Activated CD8-positive, alpha-beta memory T cell treated with anti-CD3 and anti-CD28 coated beads, Interleukin-2, amount 50 U/mL, for 48 hours (primary cell): ENCODE measurements around the gene UBE2E2.
"Not testable (repeated sequence)": the region's sequence is repeated elsewhere in the genome, so short reads cannot be mapped to it uniquely, and the experiment has no call there.

ENCODE experiments used
- DNase-seq: peaks from one replicate; pipeline ENCODE4 v3.0.0-alpha.2; 2020

Gene UBE2E2

GRCh38 chr3:23333633-23334032, 130.5 kb downstream of the UBE2E2 start:
- DNase-seq, result no peak

GRCh38 chr3:23336853-23337252, 133.7 kb downstream of the UBE2E2 start:
- DNase-seq, result not testable (repeated sequence)

DNA sequence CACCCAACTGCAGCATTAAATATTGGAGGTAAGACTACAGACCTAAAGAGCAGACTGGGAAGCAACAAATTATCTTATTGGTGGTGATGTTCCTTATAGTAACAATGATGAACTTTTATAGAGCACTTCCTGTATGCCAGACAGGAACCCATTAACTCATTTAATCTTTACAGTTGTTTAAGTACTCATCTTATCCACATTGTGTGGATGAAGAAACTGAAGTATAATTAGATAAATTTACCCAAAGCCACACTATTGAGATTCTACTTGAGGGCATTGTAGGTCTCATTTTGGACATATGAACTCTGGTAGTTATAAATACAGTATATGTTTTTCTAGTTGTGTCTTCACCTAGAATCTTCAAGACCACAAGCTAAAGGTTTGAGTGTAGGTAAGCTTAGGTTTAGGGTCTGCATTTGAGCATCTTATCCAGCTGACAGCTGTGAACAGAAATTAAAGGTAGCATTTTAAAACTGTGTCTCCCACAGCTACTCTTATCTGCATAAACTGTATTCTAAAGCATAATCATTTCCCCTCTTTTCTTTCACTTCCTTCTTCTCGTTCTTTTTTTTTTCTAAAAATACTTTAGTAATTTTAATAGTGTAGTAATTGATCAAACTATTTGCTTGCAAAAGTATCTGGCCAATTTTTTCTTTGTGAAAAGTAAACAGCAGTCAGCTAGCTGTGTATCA, 138.2 kb downstream of the UBE2E2 start:
- DNase-seq, result no peak

GRCh38 chr3:23342343-23342742, 139.2 kb downstream of the UBE2E2 start:
- DNase-seq, result no peak

DNA sequence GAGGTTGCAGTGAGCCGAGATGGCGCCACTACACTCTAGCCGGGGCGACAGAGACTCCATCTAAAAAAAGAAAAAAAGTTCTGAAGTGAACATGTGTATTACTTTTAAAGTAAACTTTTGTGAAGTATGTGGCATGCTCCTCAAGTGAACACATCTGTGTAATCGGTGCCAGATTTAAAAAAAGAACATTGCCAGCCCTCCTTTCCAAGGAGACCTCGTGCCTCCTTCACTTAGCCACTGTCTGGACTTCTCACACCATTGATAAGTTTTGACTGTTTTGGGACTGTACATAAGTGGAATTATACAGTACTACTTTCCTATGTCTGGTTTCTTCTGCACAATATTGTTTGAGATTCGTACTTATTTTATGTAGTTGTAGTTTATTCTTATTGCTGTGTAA, 140.4 kb downstream of the UBE2E2 start:
- DNase-seq, result no peak

- no peak for DNase-seq
Measured at GRCh38 chr3:23344886-23345285, 141.8 kb downstream of the UBE2E2 start.

DNA sequence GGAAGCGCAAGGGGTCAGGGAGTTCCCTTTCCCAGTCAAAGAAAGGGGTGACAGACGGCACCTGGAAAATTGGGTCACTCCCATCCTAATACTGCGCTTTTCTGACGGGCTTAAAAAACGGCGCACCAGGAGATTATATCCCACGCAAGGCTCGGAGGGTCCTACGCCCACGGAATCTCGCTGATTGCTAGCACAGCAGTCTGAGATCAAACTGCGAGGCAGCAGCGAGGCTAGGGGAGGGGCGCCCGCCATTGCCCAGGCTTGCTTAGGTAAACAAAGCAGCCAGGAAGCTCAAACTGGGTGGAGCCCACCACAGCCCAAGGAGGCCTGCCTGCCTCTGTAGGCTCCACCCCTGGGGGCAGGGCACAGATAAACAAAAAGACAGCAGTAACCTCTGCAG, 146.3 kb downstream of the UBE2E2 start:
- DNase-seq, result not testable (repeated sequence)

DNA sequence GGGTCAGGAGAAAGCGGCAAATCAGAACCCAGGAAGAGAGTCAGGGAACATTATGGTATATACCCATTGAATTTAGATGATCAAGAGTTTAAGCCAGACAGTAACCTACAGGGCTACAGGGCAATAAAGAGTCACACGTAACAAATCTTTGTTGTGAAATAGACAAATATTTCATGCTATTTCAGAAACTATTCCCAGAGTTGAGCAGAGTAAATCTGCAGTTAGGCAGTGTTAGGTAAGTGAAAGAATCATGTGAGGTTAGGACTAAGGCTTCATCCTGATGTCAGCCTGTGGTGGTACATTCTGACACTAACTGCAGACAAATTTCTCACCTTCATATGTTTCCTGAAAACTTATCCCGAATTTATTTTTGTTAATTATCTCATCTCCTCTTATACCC, 153.0 kb downstream of the UBE2E2 start:
- DNase-seq, result no peak

GRCh38 chr3:23356923-23357322, 153.8 kb downstream of the UBE2E2 start:
- DNase-seq, result no peak

DNA sequence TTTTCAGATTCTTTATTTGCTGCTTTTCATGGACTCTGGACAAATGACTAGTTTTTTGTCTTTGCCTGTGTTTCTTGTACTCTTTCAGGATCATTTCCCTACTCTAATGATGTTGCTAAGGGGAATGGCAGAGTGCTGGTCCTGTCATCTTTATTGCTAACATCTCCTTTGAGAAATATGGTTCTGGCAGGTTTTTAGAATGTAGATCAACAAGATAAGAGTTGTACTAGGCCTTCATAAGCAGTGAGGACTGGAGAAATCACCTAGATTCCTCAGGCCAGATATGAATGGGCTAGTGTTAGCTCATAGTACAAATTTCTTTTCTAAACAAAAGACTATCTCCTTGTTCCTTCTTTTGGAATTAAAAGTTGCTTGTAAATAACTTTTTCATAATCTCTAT, 156.0 kb downstream of the UBE2E2 start:
- DNase-seq, result no peak

- DNase-seq, result no peak
Measured at GRCh38 chr3:23365066-23365465, 161.9 kb downstream of the UBE2E2 start.

DNA sequence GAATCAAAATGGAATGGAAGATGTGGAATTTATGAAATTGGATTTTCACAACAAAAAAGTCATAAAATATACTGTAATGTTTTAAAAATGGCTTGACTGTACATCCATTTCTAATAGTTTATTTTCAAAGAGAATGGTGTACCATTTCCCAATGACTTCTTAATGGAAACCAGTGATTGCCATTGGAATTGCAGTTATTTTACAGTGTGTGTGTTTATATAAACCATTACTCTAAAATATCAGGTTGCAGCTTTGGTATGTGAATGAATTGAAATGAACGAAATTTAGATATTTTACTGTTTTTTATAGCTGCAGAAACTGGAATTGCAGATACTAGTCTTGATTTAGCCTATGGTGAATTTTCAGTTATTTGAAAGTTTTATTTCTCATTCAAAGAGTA, 165.6 kb downstream of the UBE2E2 start:
- DNase-seq, result no peak

DNA sequence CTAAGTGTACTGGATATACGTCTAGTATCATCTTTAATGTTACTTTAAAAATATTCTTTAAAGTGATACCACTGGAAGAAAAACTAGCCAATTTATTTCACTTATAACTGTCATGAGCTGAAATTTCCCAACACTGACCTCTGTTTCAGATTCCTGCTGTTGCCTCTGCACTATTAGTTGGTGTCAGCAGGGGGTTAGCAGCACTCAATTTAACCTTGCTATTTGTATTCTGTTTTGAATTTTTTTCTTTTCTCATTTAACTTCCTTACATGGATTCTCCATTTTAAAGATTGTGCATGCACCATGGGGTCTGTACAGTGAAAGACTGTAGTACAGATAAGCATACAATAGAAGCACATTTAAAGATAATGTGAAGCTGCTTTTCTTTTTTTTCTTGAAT, 169.2 kb downstream of the UBE2E2 start:
- DNase-seq, result no peak

- no peak for DNase-seq
Measured at GRCh38 chr3:23376516-23377248, 173.6 kb downstream of the UBE2E2 start.

DNA sequence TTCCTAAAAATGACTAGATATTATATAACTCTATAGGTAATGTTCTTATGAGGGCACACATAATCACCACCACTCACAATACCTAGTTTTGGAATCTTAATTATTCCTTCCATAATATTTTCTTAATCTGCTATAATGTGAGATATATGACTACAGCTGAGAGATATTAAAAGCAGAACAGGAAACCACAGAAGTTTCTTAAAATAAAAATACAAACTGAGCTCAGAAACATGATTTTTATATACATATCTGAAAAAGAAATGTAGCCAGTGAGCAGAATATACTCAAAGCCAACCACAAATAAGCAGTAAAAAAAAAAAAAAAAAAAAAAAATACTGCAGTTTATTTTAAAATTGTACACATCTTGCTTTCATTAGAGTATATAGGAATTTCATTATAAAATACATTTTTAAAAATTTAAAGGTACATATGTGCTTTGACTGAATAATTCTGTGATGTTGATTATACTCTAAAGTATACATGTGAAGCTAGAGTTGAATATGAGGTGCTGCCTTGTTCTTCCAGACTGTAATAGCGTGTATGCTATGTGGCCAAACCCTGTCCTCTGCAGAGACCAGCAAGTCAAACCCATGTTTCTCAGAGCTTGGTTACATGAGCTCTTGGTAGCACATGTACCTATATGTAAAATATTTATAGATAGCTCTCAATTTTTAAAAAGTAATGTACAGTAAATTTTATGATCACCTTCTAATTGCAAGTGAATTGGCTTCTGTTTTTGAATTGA, 175.0 kb downstream of the UBE2E2 start:
- DNase-seq, result no peak

DNA sequence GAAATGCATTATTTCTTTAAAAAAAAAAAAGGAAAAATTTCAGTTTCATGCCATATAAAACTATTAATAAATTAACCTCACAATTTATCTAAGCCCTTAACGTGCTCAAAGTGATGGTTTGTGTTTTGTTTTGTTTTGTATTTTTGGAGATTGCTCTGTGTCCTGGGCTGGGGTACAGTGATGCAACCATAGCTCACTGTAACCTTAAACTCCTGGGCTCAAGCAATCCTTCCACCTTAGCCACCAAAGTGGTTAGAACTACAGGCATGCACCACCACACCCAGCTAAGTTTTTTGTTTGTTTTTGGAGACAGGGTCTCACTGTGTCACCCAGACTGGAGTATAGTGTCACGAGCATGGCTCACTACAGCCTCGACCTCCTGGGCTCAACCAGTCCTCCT, 180.7 kb downstream of the UBE2E2 start:
- no peak for DNase-seq

DNA sequence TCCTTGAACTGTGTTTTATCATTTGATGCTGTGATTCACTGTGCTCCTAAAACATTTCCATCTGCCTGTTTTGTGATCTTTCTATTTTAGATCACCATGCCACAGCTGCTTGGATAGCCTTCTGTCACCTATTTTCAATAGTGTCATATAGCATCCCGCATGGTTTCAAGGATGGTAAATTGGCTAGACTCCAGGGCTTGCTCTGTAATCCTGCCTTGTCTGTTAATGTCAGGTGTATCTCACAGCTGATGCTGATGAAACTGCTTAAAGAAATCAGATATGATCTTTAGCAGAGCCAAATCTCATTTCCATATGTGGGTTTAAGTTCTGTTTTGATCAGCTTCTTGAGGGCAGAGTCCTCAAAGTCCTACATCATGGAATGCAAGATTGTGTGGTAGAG, 182.2 kb downstream of the UBE2E2 start:
- no peak for DNase-seq

DNA sequence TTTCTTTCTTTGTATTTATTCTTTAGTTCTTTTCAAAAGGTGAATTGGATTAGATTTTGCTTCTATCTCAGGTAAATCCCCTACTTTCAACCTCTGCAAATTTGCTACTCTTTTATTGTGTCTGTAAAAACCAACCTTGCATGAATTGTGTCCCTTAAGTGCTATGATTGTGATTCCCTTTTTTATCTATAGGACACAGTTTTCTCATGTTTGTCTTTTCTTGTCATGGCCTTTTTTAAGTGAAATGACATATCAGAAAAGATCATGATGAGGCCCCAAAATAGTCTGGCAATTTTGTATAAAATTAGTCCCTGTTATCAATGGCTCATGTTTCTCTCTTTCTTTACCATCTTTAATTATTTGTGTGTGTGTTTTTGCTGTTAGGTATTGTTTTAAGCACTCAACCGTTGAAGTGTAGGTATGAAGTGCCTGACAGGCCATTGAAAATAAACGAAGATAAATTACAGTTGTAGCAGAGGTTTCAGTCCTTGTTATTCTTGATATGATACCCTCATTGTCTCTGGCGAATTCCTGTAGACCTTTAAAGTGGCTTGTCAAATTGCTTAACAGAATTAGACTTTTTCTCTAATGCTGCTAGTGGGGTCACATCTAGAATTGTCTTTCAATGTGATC, 184.3 kb downstream of the UBE2E2 start:
- no peak for DNase-seq

DNA sequence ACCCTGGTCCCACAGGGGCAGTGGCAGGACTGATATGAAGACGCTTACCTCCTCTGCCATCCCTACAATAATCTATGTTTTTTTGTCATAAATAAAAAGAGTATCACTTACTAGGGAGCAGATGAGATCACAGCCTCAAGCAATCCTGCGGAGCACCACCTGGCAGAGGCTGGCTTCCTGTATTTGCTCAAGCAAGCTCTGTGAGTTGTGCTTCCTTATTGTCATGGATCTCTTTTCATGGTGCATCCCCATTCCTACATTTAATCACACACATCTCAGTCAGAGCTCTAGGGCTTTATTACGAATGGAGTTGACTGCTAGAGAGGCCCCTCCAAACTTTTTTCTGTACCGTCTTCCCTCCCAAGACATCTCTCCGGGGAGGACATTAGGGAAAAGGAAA, 186.0 kb downstream of the UBE2E2 start:
- no peak for DNase-seq

GRCh38 chr3:23389686-23390085, 186.6 kb downstream of the UBE2E2 start:
- no peak for DNase-seq

- DNase-seq, result no peak
Measured at GRCh38 chr3:23390446-23390845, 187.3 kb downstream of the UBE2E2 start.

DNA sequence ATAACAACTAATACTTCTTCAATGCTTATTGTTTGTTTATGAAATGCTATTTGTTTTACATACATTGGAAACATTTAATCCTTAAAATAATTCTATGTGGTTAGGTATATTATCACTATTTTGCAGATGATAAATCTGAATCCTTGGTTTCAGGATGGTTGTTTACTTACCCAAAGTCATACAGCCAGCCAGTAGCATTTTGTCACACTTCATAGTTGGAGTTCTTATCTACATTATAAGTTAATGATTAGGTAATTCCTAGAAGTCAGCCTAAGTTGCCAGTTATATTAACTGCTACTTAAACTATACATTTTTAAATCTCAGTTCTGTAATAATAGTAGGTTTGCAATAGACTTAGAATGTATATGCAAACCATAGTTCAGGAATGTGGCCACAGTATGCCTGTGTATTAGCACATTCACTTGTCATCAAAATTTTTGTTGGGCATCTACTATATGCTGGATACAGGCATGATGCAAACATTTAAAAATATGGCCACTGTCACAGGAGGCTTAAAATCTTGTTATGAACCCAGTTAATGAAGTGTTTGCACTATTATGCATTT, 187.9 kb downstream of the UBE2E2 start:
- DNase-seq, result no peak

- no peak for DNase-seq
Measured at GRCh38 chr3:23395115-23395514, 192.0 kb downstream of the UBE2E2 start.
